ENCODE data around the gene RC3H1. TPM values are rescaled to one million over a fixed set of nuclear protein-coding genes. Genes with fewer than 3 reads are reported as not detected.

RC3H1 gene, protein sequence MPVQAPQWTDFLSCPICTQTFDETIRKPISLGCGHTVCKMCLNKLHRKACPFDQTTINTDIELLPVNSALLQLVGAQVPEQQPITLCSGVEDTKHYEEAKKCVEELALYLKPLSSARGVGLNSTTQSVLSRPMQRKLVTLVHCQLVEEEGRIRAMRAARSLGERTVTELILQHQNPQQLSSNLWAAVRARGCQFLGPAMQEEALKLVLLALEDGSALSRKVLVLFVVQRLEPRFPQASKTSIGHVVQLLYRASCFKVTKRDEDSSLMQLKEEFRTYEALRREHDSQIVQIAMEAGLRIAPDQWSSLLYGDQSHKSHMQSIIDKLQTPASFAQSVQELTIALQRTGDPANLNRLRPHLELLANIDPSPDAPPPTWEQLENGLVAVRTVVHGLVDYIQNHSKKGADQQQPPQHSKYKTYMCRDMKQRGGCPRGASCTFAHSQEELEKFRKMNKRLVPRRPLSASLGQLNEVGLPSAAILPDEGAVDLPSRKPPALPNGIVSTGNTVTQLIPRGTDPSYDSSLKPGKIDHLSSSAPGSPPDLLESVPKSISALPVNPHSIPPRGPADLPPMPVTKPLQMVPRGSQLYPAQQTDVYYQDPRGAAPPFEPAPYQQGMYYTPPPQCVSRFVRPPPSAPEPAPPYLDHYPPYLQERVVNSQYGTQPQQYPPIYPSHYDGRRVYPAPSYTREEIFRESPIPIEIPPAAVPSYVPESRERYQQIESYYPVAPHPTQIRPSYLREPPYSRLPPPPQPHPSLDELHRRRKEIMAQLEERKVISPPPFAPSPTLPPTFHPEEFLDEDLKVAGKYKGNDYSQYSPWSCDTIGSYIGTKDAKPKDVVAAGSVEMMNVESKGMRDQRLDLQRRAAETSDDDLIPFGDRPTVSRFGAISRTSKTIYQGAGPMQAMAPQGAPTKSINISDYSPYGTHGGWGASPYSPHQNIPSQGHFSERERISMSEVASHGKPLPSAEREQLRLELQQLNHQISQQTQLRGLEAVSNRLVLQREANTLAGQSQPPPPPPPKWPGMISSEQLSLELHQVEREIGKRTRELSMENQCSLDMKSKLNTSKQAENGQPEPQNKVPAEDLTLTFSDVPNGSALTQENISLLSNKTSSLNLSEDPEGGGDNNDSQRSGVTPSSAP
- 8.5 and 11.8 TPM in 2 replicates for total RNA-seq

DNA sequence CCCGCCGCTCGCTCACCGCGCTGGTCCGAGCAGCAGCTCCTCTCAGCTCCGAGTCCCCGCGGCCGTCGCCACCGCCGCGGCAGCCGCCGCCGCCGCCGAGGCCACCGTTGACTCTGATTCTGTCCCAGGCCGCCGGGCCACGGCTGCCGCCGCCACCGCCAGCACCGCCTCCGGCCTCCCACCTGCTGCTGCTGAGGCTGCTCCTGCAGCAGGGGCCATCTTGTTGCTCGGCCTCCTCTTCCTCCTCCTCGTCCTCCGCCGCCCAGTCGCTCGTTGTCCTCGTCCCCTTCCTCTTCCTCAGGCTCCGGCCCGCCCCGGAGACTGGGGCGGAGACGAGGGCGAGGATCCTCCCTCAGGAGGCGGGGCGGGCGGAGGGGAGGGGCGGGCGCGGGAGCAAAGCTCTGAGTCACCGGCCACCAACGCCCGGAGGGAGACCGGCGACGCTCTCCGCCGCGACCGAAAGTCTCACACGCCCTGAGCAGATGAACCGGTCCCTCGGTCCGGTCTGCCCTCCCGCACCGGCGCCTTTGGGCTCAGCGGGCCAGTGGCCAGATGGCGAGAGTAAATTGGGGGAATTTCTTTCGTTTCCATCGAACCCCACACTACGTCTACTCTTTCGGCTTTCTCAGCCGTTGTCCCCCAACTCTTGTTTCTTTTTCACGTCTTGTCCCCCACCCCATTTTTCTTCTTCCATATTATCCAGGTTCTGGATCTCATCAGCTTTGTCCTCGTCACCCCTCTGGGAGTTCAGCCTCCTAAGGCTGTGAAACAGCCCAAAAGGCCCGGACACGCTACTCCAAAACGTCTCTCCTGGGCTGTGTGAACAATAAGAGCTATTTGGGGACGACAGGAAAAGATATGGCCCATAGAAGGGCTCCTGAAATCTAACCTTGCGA lies at the start of gene RC3H1:
Gene RC3H1 (minus strand): TSS at position 278 of the 896 bp plus-strand sequence. CDS start 29,372 bp downstream, outside the sequence.

DNA sequence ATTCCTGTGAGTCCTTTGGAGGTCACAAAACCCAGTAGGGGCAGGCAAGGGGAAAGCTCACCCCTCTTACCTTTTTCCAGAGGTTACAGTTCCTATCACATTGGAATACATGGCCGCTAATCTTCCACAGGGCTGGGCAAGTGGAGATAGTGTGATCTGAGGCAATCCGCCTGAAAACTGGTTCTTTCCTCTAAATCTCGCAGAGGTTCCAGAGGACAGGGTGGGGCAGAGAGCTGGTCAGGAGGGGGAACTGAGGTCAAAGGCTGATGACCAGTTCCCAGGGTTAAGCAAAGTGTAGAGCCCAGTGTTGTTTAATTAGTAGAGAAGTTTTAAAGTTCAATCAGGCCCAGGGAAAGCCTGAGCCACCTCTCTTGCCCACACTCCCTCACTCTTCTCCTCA lies 105.0 kb downstream of the RC3H1 start, which contains the start of gene SERPINC1:
Gene SERPINC1 (minus strand): TSS at position 179 of the 400 bp plus-strand sequence. CDS start 68 bp downstream, at position 111.

Other genes with a start within 250 kb of the RC3H1 start
- gene DARS2, start 197.7 kb downstream of the RC3H1 start, total RNA-seq = 8.3 and 11.7 TPM in 2 replicates
- 5.4 and 8.3 TPM in 2 replicates for gene CENPL, start 197.5 kb downstream of the RC3H1 start, total RNA-seq
- gene GAS5, start 154.4 kb downstream of the RC3H1 start, total RNA-seq = 467 and 490 TPM in 2 replicates
- 3.6 and 4.5 TPM in 2 replicates for gene ZBTB37, start 154.0 kb downstream of the RC3H1 start, total RNA-seq
- gene SERPINC1, start 105.0 kb downstream of the RC3H1 start, total RNA-seq = 0.16 TPM in 1 of 2 replicates, not detected in the other
- gene RABGAP1L, start 137.2 kb upstream of the RC3H1 start, total RNA-seq = 14.4 and 15.2 TPM in 2 replicates

Data from cardiac atrium fibroblast (primary cell).